GM12892 (cell line): ENCODE measurements around the gene FNIP2. TPM values are rescaled to one million over a fixed set of nuclear protein-coding genes. Genes with fewer than 3 reads are reported as not detected.
"Not testable (repeated sequence)": the region's sequence is repeated elsewhere in the genome, so short reads cannot be mapped to it uniquely, and the experiment has no call there.

ENCODE experiments used
- DNase-seq: peaks from one replicate; pipeline ENCODE4 v3.0.0; 2011; ENCODE audit not compliant: insufficient read length
- FAIRE-seq: peaks from 2 replicates; lab custom pipeline; 2011; peaks lifted over from hg19 to GRCh38; lab: Jason Lieb, UNC
- POLR2A ChIP-seq: IDR thresholded peaks from 2 replicates; pipeline ENCODE4 v1.6.1; 2011; ENCODE audit warnings: low read depth, low read length, control low read depth
- POLR2AphosphoS5 ChIP-seq: IDR thresholded peaks from 2 replicates; pipeline ENCODE4 v1.6.1; 2011; ENCODE audit warnings: low read depth, low read length, control low read depth
- TAF1 ChIP-seq: IDR thresholded peaks from 2 replicates; pipeline ENCODE4 v1.6.1; 2011; ENCODE audit warnings: low read depth, mild to moderate bottlenecking, control low read depth, low read length, borderline replicate concordance
- polyA plus RNA-seq: library from polyadenylated mRNA; unstranded; fragments of >200 nt; gene quantifications from one replicate; pipeline ENCODE4 v1.2.1, GENCODE V29; 2012; ENCODE audit warnings: missing spikeins, inconsistent platforms; ENCODE audit not compliant: missing spikeins

FNIP2 gene
- 0.34 TPM for polyA plus RNA-seq

DNA sequence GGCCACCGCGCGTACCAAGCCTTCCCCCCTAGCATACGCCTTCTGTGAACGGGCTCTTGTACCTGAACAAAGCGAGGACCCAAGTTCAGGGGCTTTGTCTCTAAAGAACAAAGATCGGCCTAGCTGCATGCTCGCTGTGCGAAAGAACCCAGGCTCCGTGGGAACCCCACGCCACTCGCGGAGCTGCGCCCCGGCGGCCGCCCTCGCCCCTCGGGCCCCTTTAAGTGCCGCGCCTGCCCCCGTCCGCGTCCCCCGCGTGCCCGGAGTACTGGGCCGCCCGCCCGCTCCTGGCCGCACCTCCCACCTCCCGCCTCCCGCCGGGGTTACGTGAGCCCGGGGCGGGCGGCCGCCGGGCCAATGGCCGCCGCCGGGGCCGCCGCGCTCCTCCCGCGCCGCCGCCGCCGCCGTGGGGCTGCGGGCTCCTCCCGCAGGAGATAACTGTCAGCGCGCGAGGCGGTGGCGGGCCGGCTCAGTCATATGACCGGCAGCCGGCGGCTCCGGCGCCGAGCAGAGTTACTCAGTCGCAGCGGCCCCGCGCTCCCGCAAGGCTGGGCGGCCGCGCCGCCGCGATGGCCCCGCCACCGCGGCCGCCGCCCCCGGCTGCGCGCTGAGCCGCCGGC, at the start of gene FNIP2:
Gene FNIP2, plus strand, starts transcription at position 472 of the 620 bp plus-strand sequence. CDS start 187 bp downstream, outside the sequence.
- TF ChIP-seq POLR2AphosphoS5 = no peak
- TF ChIP-seq TAF1 = no peak
- TF ChIP-seq POLR2A = no peak
- DNase-seq (peak; percentile 52), FAIRE-seq (peak; percentile 14)

DNA sequence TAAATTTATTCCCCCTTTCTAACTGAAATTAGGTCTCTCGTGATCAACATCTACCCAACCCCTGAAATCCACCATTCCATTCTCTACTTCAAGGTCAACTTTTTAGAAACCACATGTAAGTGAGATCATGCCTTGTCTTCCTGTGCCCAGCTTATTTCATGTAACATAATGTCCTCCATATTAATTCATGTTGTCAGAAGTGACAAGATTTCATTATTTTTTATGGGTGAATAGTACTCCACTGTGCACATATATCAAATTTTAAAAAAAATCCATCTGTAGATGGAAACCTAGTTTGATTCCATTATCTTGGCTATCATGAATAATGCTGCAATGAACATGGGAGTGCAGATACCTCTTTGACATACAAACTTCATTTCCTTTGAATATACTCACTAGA, 47.1 kb upstream of the FNIP2 start:
- no peak for TF ChIP-seq POLR2A
- no peak for TF ChIP-seq TAF1
- no peak for TF ChIP-seq POLR2AphosphoS5
- FAIRE-seq = peak; percentile 79
- no peak for DNase-seq

DNA sequence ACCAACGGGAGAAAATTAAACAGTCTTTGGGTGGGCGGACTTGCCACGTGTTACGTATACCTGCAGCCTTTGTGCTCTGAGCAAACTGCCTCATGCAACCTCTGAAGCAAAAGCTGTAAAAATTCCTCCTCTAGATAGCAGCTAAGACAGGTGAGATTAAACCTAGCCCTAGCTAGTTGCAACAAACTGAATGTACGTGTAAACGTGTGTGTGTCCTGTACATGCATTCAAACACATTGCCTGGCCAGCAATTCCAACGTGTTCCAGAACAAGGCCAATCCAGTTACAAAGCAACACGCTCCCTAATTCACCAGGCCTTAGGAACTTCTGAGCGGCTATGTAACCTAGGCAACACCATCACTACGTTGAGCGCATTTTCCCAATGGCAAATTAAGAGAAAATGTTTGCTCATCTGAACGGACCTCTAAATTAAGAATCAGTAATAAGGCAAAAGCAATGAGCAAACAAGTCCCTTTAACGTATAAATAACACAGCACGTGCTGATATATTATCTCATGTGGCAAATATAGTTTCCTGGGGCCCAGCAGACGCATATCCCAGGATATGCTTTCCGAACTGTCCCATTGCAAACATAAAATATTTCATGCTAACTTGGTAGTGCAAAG, 46.4 kb upstream of the FNIP2 start:
- no peak for TF ChIP-seq POLR2A
- TF ChIP-seq TAF1 = no peak
- TF ChIP-seq POLR2AphosphoS5 = no peak
- FAIRE-seq (peak; percentile 89), DNase-seq (no peak)

DNA sequence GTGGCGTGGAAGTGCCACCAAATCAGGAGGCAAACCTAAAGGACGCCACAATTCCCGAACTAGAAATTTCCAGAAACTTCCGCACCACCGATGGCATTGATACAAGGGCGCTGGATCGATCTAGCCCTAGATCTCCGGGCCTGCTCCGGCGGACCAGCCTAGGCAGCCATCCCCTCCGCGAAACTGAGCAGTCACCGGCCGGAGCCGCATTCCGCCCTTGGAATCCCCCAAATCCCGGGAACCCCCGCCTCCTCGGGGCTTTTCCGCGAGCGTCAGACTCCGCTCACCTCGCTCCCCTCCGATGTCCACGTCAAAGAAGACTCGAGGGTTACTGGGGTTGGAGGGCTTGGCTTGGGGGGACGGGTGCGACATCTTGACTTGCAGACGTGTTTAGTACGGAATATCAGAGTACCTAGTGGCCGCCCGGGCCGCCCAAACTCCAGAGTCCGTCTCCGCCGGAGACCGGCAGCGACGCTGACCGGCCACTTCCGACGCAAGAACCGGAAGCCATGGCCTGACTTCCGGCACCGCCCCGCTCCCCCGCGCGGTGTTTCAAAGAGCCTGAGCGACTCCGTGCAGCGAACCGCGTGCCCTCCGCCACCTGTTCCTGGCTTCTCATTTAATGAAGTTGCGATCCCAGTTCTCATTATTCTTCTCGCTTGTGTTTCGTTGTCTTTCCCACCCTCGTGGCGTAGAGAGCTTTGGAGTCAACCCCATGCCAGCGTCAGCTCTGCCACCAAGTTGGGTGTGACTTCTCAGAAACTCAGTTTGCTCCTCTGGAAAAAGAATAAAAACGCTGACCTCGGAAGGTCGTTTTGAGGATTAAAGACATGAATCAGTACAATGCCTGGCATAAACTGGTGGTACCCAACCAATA, 45.7 kb upstream of the FNIP2 start, which contains the start of gene PPID:
Gene PPID, minus strand, starts transcription at position 480 of the 877 bp plus-strand sequence. Its CDS starts 108 bp downstream, at position 372.
- DNase-seq (peak; percentile 65), FAIRE-seq (peak; percentile 97)
- peak; percentile 87 for TF ChIP-seq POLR2A
- TF ChIP-seq POLR2AphosphoS5 = peak; percentile 88
- TF ChIP-seq TAF1 = peak; percentile 74

DNA sequence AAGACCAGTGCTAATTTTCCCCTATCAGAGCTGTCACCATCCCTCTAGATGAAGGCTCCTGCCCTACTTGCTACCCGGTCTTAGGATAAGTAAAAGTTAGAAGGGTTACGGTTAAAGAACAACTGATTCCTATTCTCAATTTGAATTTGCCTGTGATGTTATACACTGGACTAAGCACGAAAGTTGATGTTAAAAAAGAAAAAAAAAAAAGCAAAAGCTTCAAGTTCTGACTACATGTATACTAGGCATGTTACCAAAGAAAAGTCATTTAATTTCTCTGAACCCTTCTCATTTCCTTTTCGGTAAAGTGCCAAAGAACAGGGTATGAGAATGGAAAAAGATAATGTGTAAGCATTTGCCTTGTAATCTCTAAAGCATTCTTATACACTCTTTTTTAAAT, 44.2 kb upstream of the FNIP2 start:
- no peak for FAIRE-seq
- no peak for DNase-seq
- TF ChIP-seq POLR2AphosphoS5 (no peak), POLR2A (no peak), TAF1 (no peak)

DNA sequence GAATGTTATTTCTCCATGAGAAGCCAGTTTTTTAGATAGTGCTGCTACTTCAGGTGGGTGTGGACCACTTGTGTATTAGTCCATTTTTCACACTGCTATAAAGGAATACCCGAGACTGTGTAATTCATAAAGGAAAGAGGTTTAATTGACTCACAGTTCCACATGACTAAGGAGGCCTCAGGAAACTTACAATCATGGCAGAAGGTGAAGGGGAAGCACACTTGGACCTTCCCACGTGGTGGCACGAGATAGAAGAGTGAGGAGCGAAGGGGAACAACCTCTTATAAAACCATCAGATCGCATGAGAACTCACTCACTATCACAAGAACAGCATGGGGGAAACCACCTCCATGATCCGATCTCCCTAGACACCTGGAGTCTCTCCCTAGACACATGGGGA, 42.2 kb upstream of the FNIP2 start:
- FAIRE-seq = no peak
- DNase-seq = no peak
- TF ChIP-seq TAF1 (no peak), POLR2AphosphoS5 (no peak), POLR2A (no peak)

DNA sequence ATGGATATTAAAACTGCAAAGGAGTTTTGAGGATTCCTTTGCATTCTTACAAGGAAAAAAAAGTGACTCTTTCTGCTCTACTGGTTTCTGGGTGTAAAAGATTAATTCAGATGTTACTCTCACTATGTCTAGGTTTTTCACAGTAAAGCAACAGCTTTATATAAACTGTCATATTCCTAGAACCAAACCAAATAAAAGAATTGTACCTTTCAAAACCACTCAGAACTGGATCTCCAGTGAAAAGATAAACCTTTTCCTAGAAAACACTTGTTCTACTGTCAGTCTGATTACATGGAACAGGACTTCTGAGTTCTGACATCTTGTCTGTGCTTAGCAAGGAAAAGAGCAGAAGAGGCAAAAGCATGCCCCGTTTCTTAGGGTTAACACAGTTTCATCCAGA, 40.6 kb upstream of the FNIP2 start:
- DNase-seq (no peak), FAIRE-seq (no peak)
- TF ChIP-seq POLR2A = no peak

DNA sequence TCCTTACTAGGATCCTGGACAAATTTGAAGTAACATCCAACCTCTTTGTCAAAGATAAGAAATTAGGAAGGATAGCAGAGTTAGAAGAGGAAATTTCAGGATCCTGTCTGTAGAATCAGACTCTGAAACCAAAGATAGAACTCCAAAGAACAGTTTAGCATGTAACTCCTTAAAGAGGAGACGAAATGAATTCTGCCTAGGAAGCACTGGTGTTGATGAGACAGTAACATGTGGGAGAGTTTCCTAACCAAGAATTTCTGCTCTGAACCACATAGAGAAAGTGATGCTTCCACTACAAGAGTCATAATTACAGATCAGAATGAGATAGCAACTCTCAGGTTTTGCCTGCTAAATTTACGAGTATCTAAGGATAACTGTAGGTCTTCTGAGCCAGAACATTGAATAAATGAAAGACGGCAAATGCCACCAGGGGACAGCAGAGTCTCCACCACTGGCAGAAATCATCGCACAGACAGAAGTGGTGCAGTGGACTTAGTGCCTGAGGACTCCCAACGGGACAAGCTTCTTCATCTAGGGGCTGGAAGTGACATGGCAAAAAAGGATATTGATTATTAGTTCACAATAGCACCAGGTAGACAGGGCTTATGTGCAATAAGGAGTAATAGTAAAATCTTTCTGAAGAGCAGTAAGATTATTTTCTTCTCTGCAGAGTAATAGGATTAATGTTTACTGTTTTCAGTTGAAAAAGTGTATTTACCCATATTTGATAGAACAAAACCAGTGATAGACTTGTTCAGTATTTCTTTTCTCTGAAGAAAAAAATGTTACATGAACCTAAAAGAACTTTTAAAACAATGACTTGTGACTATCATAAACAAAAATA, 38.9 kb upstream of the FNIP2 start:
- DNase-seq (no peak), FAIRE-seq (peak; percentile 42)
- TF ChIP-seq POLR2A (no peak), TAF1 (no peak), POLR2AphosphoS5 (no peak)

DNA sequence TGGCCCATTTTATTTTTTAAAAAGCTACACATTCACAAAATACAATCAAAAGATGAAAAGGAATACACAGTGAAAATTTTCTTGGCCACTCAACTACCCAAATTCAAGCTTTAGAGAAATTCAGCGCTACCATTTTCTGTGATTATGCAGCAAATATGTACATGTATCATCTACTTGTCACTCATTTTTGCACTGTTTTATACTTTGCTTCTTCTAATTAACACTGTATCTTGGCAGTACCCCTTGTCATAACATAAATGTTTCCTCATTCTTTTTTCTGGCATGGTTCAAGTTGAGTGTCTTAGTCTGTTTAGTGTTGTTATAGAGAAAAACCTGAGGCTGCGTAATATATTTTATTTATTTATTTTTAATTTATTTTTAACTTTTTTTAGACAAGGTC, 30.0 kb upstream of the FNIP2 start:
- TF ChIP-seq POLR2AphosphoS5 (no peak), TAF1 (no peak), POLR2A (no peak)
- no peak for FAIRE-seq
- DNase-seq = no peak

DNA sequence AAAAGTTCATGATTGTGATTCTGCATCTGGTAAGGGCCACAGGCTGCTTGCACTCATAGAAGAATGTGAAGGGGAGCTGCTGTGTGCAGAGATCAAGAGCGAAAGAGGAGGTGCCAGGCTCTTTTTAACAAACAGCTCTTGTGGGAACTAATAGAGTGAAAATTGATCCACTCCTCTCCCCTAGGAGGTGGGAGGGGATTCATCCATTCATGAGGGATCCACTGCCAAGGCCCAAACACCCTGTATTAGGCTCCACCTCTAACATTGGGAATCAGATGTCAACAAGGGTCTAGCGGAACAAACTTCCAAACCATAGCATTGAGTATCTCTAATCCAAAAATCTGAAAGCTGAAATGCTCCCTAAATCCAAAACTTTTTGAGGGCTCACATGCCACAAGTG, 29.2 kb upstream of the FNIP2 start:
- FAIRE-seq = no peak
- no peak for DNase-seq
- no peak for TF ChIP-seq TAF1
- no peak for TF ChIP-seq POLR2A
- TF ChIP-seq POLR2AphosphoS5 = no peak

DNA sequence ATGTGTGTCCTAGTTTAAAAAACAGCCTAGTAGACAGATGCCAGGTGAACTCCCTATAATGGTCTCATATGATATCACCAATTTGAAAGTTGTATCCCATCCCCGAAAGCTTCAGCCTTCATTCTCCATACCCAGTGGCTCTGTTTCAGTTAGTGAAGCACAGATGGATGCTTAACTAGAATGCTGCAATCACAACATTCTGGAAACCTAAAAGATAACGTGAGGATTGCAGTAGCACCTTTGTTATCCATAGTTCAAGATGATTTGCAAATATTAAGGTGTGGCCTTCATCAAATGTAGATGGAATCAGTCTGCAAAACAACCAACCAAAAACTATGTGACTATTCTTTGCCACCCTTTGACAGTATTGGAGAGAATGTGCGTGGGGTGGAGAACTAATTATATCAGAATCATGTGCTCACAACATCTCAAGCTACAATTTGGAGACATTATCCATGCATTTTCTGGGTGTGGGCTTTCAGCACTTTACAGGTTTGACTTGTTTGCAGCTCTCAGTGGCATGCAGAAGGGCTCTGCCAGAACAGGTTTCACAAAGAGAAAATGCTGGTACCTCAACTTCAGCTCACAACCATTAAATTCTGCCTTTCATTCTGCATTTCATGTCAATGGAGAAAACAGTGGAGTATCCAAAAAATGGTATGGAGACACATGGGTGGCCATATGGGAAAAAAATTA, 27.4 kb upstream of the FNIP2 start:
- DNase-seq (no peak), FAIRE-seq (no peak)
- TF ChIP-seq TAF1 (no peak), POLR2A (no peak), POLR2AphosphoS5 (no peak)

DNA sequence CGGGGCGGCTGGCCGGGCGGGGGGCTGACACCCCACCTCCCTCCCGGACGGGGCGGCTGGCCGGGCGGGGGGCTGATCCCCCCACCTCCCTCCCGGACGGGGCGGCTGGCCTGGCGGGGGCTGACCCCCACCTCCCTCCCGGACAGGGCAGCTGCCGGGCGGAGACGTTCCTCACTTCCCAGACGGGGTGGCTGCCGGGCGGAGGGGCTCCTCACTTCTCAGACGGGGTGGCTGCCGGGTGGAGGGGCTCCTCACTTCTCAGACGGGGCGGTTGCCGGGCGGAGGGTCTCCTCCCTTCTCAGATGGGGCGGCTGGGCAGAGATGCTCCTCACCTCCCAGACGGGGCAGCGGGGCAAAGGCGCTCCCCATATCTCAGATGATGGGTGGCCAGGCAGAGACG, 22.3 kb upstream of the FNIP2 start:
- not testable (repeated sequence) for FAIRE-seq, DNase-seq
